HepG2 (cell line): Measurements from ENCODE around the gene RAB3B. TPM values are rescaled to one million over a fixed set of nuclear protein-coding genes. Genes with fewer than 3 reads are reported as not detected.
A peak's percentile ranks its signal among the peaks of the same experiment; 100 is the strongest.

ENCODE experiments used
- FOXO1 ChIP-seq: sonication (generic); formaldehyde crosslinking; IDR thresholded peaks from 2 replicates; pipeline ENCODE4 v1.4.0; 2020; ENCODE audit warnings: missing genetic modification reagents
- MBD4 ChIP-seq: IDR thresholded peaks from 2 replicates; pipeline ENCODE4 v1.6.1; 2012; ENCODE audit warnings: low read length, inconsistent platforms, borderline replicate concordance
- MYC ChIP-seq: sonication (generic); formaldehyde crosslinking; IDR thresholded peaks from 2 replicates; pipeline ENCODE4 v1.9.0; 2021; ENCODE audit warnings: missing genetic modification reagents, borderline replicate concordance
- NR2F1 ChIP-seq, 2 experiments: fragments of 450-650 bp in 1 of 2; formaldehyde crosslinking in 1 of 2; IDR thresholded peaks; 2 replicates each; pipeline versions ENCODE4 v1.5.0 to v1.6.1; 2016 to 2020; ENCODE audit warnings: mild to moderate bottlenecking in 1 of 2, missing compliant biosample characterization in 1 of 2, missing genetic modification reagents in 1 of 2, moderate library complexity in 1 of 2
- SMARCC2 ChIP-seq: fragments of 450-650 bp; IDR thresholded peaks from 2 replicates; pipeline ENCODE4 v1.6.1; 2017; ENCODE audit warnings: antibody characterized with exemption, mild to moderate bottlenecking
- SUZ12 ChIP-seq: fragments of 150-350 bp; IDR thresholded peaks from 2 replicates; pipeline ENCODE4 v1.6.1; 2014; ENCODE audit warnings: low read depth, low read length
- YEATS2 ChIP-seq: sonication (generic); formaldehyde crosslinking; IDR thresholded peaks from 2 replicates; pipeline ENCODE4 v1.4.0; 2020; ENCODE audit warnings: missing genetic modification reagents, borderline replicate concordance
- ZC3H4 ChIP-seq: sonication (generic); formaldehyde crosslinking; IDR thresholded peaks from 2 replicates; pipeline ENCODE4 v1.4.0; 2020; ENCODE audit warnings: missing genetic modification reagents, borderline replicate concordance
- ZFP1 ChIP-seq: IDR thresholded peaks from 2 replicates; pipeline ENCODE4 v1.6.1; 2016
- ZNF430 ChIP-seq: sonication (generic); formaldehyde crosslinking; IDR thresholded peaks from 2 replicates; pipeline ENCODE4 v1.9.0; 2021; ENCODE audit warnings: mild to moderate bottlenecking, missing genetic modification reagents
- ZNF552 ChIP-seq: sonication (generic); formaldehyde crosslinking; IDR thresholded peaks from 2 replicates; pipeline ENCODE4 v1.9.0; 2022; ENCODE audit warnings: missing genetic modification reagents, mild to moderate bottlenecking, borderline replicate concordance
- polyA plus RNA-seq, 8 experiments: library from polyadenylated mRNA; depleted of rRNA in 3 of 8; stranded (reverse) in 7 of 8; unstranded in 1 of 8; fragments of >200 nt; fragmentation: Illumina TruSeq in 4 of 8; extraction: Trizol in 4 of 8; gene quantifications; 2 replicates each; pipeline versions ENCODE4 v1.2.1 to v1.2.3, GENCODE V29; 2011 to 2016; ENCODE audit warnings: low read depth in 4 of 8, missing spikeins in 1 of 8, mixed read lengths in 1 of 8; ENCODE audit not compliant: insufficient read depth in 1 of 8
- total RNA-seq, 5 experiments: library from RNA; depleted of rRNA; stranded (reverse); fragments of >200 nt; fragmentation: Illumina TruSeq; extraction: Trizol; gene quantifications; 2 replicates each; pipeline ENCODE4 v1.2.3, GENCODE V29; 2016; ENCODE audit warnings: low read depth in 1 of 5
- TF ChIP-seq, protein P1 (sequence below): sonication (generic); formaldehyde crosslinking; IDR thresholded peaks from 2 replicates; pipeline ENCODE4 v1.5.0; 2020; ENCODE audit warnings: mild to moderate bottlenecking, missing genetic modification reagents, borderline replicate concordance
- TF ChIP-seq, protein P2 (sequence below): sonication (generic); formaldehyde crosslinking; IDR thresholded peaks from 2 replicates; pipeline ENCODE4 v1.4.0; 2020; ENCODE audit warnings: low read depth, mild to moderate bottlenecking, missing genetic modification reagents
- TF ChIP-seq, protein P3 (sequence below): IDR thresholded peaks from 2 replicates; pipeline ENCODE4 v1.6.1; 2016; ENCODE audit warnings: missing compliant biosample characterization, missing genetic modification reagents, borderline replicate concordance
- TF ChIP-seq, protein P4 (sequence below): sonication (generic); formaldehyde crosslinking; IDR thresholded peaks from 2 replicates; pipeline ENCODE4 v1.4.0; 2020; ENCODE audit warnings: mild to moderate bottlenecking, missing genetic modification reagents
- TF ChIP-seq, protein P5 (sequence below): sonication (generic); formaldehyde crosslinking; IDR thresholded peaks from 2 replicates; pipeline ENCODE4 v1.8.0; 2022; ENCODE audit warnings: missing genetic modification reagents, mild to moderate bottlenecking, moderate library complexity, borderline replicate concordance

RAB3B gene
- total and polyA plus RNA-seq, 2 of the 13 experiments (the other 11 are each of a cell fraction or from before 2014, with no cell fraction given): 1.0 to 1.2 TPM

DNA sequence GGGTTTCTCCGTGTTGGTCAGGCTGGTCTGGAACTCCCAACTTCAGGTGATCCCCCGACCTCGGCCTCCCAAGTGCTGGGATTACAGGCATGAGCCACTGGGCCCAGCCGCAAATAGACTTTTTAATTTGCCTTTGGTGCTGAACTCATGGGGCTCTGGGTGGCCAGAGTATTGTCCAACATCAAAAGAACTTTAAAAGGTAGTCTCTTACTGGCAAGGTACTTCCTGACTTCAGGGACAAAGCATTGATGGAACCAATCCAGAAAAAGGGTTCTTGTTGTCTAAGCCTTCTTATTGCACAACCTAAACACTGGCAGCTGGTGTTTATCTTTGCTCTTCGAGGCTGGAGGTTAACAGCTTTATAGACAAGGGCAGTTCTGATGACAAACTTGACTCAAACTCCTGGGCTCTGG lies 46.9 kb upstream of the RAB3B start (continued):
- TF ChIP-seq, protein P1, sequence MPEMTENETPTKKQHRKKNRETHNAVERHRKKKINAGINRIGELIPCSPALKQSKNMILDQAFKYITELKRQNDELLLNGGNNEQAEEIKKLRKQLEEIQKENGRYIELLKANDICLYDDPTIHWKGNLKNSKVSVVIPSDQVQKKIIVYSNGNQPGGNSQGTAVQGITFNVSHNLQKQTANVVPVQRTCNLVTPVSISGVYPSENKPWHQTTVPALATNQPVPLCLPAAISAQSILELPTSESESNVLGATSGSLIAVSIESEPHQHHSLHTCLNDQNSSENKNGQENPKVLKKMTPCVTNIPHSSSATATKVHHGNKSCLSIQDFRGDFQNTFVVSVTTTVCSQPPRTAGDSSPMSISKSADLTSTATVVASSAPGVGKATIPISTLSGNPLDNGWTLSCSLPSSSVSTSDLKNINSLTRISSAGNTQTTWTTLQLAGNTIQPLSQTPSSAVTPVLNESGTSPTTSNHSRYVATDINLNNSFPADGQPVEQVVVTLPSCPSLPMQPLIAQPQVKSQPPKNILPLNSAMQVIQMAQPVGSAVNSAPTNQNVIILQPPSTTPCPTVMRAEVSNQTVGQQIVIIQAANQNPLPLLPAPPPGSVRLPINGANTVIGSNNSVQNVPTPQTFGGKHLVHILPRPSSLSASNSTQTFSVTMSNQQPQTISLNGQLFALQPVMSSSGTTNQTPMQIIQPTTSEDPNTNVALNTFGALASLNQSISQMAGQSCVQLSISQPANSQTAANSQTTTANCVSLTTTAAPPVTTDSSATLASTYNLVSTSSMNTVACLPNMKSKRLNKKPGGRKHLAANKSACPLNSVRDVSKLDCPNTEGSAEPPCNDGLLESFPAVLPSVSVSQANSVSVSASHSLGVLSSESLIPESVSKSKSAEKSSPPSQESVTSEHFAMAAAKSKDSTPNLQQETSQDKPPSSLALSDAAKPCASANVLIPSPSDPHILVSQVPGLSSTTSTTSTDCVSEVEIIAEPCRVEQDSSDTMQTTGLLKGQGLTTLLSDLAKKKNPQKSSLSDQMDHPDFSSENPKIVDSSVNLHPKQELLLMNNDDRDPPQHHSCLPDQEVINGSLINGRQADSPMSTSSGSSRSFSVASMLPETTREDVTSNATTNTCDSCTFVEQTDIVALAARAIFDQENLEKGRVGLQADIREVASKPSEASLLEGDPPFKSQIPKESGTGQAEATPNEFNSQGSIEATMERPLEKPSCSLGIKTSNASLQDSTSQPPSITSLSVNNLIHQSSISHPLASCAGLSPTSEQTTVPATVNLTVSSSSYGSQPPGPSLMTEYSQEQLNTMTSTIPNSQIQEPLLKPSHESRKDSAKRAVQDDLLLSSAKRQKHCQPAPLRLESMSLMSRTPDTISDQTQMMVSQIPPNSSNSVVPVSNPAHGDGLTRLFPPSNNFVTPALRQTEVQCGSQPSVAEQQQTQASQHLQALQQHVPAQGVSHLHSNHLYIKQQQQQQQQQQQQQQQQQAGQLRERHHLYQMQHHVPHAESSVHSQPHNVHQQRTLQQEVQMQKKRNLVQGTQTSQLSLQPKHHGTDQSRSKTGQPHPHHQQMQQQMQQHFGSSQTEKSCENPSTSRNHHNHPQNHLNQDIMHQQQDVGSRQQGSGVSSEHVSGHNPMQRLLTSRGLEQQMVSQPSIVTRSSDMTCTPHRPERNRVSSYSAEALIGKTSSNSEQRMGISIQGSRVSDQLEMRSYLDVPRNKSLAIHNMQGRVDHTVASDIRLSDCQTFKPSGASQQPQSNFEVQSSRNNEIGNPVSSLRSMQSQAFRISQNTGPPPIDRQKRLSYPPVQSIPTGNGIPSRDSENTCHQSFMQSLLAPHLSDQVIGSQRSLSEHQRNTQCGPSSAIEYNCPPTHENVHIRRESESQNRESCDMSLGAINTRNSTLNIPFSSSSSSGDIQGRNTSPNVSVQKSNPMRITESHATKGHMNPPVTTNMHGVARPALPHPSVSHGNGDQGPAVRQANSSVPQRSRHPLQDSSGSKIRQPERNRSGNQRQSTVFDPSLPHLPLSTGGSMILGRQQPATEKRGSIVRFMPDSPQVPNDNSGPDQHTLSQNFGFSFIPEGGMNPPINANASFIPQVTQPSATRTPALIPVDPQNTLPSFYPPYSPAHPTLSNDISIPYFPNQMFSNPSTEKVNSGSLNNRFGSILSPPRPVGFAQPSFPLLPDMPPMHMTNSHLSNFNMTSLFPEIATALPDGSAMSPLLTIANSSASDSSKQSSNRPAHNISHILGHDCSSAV (CRISPR knock-in tag): no peak
- peak; percentile 55; the same call in 1 of the 2 replicates for TF ChIP-seq MBD4
- TF ChIP-seq, protein P2, sequence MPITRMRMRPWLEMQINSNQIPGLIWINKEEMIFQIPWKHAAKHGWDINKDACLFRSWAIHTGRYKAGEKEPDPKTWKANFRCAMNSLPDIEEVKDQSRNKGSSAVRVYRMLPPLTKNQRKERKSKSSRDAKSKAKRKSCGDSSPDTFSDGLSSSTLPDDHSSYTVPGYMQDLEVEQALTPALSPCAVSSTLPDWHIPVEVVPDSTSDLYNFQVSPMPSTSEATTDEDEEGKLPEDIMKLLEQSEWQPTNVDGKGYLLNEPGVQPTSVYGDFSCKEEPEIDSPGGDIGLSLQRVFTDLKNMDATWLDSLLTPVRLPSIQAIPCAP (CRISPR knock-in tag): no peak
- TF ChIP-seq FOXO1 (CRISPR knock-in tag): peak; percentile 98
- TF ChIP-seq, protein P3, sequence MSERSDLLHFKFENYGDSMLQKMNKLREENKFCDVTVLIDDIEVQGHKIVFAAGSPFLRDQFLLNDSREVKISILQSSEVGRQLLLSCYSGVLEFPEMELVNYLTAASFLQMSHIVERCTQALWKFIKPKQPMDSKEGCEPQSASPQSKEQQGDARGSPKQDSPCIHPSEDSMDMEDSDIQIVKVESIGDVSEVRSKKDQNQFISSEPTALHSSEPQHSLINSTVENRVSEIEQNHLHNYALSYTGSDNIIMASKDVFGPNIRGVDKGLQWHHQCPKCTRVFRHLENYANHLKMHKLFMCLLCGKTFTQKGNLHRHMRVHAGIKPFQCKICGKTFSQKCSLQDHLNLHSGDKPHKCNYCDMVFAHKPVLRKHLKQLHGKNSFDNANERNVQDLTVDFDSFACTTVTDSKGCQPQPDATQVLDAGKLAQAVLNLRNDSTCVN (CRISPR knock-in tag): peak; percentile 96
- peak; percentile 81; the same call in 1 of the 2 replicates for TF ChIP-seq ZFP1 (CRISPR knock-in tag)
- TF ChIP-seq, protein P4, sequence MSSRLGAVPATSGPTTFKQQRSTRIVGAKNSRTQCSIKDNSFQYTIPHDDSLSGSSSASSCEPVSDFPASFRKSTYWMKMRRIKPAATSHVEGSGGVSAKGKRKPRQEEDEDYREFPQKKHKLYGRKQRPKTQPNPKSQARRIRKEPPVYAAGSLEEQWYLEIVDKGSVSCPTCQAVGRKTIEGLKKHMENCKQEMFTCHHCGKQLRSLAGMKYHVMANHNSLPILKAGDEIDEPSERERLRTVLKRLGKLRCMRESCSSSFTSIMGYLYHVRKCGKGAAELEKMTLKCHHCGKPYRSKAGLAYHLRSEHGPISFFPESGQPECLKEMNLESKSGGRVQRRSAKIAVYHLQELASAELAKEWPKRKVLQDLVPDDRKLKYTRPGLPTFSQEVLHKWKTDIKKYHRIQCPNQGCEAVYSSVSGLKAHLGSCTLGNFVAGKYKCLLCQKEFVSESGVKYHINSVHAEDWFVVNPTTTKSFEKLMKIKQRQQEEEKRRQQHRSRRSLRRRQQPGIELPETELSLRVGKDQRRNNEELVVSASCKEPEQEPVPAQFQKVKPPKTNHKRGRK (CRISPR knock-in tag): no peak
- TF ChIP-seq SUZ12: no peak
- peak; percentile 74 for TF ChIP-seq ZNF430 (CRISPR knock-in tag)
- TF ChIP-seq NR2F1 (CRISPR knock-in tag; IDR thresholded peaks at IDR 0.05): peak; percentile 72 to 76
- TF ChIP-seq, protein P5, sequence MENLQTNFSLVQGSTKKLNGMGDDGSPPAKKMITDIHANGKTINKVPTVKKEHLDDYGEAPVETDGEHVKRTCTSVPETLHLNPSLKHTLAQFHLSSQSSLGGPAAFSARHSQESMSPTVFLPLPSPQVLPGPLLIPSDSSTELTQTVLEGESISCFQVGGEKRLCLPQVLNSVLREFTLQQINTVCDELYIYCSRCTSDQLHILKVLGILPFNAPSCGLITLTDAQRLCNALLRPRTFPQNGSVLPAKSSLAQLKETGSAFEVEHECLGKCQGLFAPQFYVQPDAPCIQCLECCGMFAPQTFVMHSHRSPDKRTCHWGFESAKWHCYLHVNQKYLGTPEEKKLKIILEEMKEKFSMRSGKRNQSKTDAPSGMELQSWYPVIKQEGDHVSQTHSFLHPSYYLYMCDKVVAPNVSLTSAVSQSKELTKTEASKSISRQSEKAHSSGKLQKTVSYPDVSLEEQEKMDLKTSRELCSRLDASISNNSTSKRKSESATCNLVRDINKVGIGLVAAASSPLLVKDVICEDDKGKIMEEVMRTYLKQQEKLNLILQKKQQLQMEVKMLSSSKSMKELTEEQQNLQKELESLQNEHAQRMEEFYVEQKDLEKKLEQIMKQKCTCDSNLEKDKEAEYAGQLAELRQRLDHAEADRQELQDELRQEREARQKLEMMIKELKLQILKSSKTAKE (CRISPR knock-in tag): peak; percentile 94
- no peak for TF ChIP-seq ZC3H4 (CRISPR knock-in tag)
- TF ChIP-seq YEATS2 (CRISPR knock-in tag): peak; percentile 53; the same call in 1 of the 2 replicates
- TF ChIP-seq SMARCC2: no peak
- no peak; the same call in 1 of the 2 replicates for TF ChIP-seq ZNF552 (CRISPR knock-in tag)
- TF ChIP-seq MYC (CRISPR knock-in tag): peak; percentile 16; the same call in 1 of the 2 replicates
